ENCODE measurements around the gene MLH1.

MLH1 gene

GRCh38 chr3:37097776-37098175, 104.5 kb downstream of the MLH1 start:
- DNase-seq, result no peak

GRCh38 chr3:37098884-37099283, 105.6 kb downstream of the MLH1 start:
- no peak for DNase-seq

- no peak for DNase-seq
These were observed 106.2 kb downstream of the MLH1 start for GRCh38 chr3:37099469-37099868.

GRCh38 chr3:37100411-37100810, 107.1 kb downstream of the MLH1 start:
- DNase-seq, result no peak
